HG03469 (cell line): ENCODE data around the gene LGALS8.
"Not testable (repeated sequence)": the region's sequence is repeated elsewhere in the genome, so short reads cannot be mapped to it uniquely, and the experiment has no call there.

Experiments
- ATAC-seq: cut with Tn5 transposase; IDR thresholded peaks from one replicate; pipeline ENCODE4 v1.9.1; 2021; ENCODE audit warnings: mild to moderate bottlenecking, moderate library complexity, moderate number of reproducible peaks; ENCODE audit not compliant: unreplicated experiment

Gene LGALS8

DNA sequence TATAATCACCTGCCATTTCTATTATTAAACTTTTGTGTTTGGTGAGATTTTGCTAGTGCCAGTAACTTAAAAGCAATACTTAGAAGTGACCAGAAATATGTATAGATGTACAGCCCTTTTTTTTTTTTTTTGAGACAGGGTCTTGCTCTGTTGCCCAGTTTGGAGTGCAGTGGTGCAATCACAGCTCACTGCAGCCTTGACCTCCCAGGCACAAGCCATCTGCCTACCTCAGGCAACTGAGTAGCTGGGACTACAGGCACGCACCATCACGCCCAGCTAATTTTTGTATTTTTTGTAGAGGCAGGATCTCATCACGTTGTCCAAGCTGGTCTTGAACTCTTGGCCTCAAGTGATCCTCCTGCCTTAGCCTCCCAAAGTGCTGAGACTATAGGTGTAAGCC is 56.6 kb downstream of the LGALS8 start:
- ATAC-seq: not testable (repeated sequence)

DNA sequence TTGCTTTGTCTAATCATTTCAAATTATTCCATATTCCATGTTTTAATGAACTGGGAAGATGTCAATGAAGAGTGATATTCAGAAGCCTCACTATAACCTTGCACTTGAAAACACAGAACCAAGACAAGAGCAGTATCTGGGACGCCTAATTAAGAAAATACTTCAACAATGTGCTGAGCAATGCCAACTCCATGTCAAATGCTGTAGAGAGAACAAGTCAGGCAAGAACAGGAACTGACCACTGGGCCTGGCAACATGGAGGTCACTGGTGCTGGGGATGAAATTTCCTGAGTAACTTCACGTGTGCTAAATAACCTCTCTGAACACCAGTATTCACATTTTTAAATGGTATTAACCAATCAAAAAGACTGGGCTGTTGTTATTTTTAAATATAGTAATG is 57.7 kb downstream of the LGALS8 start:
- ATAC-seq: no peak

DNA sequence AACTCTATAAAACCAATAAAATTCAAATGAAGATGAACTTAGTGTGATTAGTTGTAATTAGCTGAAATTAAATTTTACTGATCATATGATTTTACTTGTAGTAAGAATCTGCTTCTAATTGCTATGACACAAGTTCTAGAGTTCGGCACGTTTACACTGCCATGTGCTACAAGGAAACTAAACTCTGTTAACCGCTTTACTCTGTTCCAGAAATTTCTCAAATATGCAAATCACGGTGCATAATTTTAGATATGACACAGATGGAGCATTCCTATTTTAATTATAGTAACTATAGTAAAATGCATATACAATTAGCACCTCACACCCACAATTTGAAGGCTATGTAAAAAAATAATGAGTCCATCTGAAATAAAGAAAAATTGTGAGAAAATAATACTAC is 65.7 kb downstream of the LGALS8 start:
- no peak for ATAC-seq

DNA sequence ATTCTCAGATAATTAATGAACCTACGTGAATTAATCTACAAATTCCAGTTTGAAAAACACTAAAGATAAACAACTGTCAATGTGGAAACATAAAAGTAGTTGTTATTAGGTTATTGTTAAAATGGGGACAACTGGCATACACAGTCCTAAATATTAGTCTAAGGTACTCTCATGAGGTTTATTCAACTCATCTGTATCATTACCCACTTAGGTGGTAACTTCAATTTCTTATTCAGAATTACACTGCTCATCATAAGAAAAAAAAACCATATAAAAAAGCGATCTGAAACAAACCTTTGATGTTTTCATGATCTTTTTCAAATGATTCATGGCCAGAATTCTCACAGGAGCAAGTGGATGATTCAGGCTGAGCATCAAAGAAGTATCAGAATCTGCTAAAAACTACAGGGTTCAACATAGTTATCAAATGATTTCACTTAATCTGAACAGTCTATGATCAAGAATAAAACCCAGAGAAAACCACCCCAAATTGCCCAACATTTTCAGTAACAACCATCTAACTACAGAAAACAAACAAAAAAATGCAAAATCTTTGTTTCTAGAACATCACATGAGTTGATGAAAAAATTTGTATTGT is 66.9 kb downstream of the LGALS8 start:
- ATAC-seq: no peak

DNA sequence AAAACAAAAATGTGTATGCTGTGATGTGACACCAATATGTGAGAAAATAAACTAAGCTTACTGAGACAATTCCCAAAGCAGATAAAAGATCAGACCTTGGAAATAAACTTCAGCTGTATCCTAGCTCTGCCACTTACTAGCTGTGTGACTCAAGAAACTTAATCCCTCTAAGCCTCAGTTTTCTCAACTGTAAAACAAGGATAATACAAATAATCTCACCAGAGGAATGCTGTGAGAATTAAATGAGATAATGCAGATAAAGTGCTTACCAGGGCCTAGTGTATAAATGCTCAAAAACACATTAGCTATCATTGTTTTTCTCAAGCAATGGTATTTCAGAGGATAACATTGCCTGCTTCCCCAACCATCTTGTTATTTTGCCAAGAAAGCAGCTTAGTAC is 78.4 kb downstream of the LGALS8 start:
- no peak for ATAC-seq
